IPS-11a (cell line): ENCODE data around the gene DPP8.
A peak's percentile ranks its signal among the peaks of the same experiment; 100 is the strongest.
"Not testable (repeated sequence)": the region's sequence is repeated elsewhere in the genome, so short reads cannot be mapped to it uniquely, and the experiment has no call there.

Source experiments
- H3K4me3 ChIP-seq: one replicate; pipeline ENCODE4 v1.5.1; 2013; ENCODE audit warnings: low read depth, low read length, control low read depth

Gene DPP8

DNA sequence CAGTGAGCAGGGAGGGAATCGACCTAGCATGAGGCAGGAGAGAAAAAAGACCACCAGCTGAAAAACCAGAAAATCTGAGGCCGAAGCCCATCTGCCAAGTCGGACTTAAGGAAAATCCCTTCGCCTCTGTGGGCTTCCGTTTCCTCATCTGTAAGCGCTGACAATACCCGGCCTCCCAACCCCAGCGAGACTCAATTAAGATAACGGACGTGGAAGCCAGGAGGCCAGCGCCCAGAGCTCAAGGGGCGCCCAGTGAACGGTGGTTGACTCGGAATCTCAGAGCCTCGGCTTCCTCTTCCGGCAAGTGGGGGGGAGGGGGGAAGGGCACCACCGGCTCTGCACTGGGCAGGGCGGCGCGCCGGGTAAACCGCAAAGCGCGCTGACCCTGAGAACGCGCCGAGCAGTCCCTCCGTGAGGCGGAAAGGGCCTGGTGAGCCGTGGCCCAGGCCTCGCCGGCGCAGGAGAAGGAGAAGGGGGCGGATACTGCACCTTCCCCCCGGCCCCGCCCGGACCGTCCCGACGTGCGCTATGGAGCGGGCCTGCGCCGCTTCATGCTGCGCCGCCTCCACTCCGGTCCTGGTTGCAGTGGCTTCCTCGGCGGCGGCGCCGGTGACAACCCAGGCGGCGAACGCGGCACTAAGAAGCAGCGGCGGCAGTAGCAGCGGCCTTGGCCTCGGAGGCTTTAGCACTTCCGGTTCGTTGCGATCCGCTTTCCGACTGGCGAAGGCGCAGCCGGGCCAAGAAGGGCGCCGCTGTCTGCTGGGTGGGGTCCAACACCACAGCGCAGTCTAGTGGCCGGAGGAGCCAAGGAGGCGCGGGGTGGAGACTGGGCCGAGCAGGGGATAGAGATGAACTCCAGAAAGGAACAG lies at the start of gene DPP8:
TSS of gene DPP8 (minus strand) at position 693 of the 869 bp plus-strand sequence. CDS start 5,136 bp downstream, outside the sequence.
- peak within 1 kb of the TSS; percentile 93 for H3K4me3 ChIP-seq

DNA sequence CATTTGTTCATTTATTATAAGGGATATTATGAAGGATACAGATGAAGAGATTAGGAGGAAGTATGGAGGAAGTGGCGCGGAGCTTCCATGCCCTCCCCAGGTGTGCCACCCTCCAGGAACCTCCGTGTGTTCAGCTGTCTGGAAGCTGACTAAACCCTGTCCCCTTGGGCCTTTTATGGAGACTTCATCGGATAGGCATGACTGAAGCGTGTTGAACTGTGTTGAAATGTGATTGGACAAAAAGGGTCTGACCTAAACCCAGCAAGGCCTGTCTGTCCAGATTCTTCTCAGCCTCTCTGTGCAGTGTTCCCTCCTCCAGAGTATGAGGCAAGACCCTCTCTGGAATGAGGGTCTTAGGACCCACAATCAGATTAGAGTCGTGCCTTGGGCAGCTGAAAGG lies 44.4 kb upstream of the DPP8 start:
- no peak overlapping the region for H3K4me3 ChIP-seq

DNA sequence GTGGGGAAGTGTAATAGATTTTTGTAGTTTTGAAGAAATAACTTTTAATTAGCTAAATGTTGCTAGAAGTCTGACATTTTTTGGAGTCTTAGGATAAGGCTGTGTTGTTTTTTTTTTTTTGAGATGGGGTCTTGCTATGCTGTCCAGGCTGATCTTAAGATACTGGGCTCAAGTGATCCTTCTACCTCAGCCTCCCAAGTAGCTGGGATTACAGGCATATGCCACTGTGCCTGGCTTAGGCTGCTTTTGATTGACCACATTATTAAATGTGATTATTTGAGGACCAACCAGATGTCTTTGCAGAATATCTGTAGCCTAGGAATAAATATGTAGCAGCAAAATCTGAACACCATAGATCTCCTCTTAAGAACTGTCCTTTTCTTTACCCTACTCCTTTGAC lies 42.5 kb upstream of the DPP8 start:
- H3K4me3 ChIP-seq: no peak overlapping the region

DNA sequence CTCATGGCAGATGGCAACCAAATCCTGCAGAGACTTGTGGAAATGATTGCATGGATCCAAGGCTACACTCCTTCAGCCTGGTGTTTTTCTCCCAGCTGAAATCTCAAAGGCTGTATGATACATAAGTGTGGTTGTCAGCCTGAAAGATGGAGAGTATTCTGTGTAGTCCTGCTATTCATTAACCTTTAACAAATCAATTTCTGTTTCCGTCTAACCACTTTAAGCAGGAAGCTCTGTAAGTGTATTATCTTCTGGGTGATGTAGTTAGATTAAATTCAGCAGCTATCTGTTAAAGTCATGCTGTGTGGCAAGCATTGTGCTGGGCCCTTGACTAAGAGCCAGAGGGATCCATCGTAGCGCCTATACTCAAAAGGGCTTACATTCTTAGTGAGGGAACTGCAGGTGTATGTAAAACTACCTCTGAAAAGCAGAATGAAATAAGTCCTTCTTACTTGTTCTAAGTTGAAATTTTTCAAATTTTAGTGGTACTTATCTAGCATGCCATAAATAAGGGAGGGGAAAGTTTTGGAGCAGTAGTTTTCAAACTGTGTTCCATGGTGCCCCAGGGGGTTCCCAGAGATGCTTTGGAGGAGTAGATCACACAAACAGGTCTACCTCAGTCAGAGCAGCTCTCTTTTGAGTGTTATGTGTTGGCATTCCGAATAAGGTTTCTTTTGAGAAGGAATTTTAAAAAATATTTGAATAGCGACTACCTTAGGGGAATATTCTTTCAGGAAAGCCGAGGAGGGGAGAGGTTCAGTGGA lies 41.7 kb upstream of the DPP8 start:
- H3K4me3 ChIP-seq: no peak overlapping the region

DNA sequence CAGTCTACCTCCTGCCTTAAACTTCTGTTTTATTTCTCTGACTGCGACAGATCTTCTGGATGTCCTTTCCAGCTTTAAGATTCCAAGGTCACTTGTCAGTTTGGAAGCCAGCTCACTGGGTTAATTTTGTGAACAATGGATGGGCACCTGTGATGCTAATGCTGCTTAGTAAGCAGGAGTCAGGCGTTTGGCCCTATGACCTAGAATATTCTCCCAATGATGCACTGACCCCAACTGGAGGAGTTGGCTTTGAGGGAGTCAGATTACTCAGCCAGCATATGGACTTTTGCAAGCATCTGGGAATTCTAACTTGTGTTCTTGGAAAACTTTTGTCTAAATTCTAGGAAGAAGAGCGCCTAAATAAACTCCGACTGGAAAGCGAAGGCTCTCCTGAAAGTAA lies 40.8 kb upstream of the DPP8 start:
- H3K4me3 ChIP-seq: no peak overlapping the region

DNA sequence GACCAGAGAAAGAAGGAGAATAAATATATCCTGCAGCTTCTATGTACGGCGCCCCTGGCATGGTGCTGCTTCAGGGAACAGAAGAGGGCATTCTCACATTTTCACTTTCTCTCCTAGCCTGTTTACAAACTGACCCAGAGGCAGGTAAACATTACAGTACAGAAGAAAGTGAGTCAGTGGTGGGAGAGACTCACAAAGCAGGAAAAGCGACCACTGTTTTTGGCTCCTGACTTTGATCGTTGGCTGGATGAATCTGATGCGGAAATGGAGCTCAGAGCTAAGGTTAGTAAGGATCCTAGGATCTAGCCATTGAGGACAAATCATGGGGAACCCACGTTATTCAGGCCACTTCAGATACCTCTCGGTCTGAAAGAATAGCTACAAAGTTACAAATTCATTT lies 39.1 kb upstream of the DPP8 start:
- H3K4me3 ChIP-seq: no peak overlapping the region

DNA sequence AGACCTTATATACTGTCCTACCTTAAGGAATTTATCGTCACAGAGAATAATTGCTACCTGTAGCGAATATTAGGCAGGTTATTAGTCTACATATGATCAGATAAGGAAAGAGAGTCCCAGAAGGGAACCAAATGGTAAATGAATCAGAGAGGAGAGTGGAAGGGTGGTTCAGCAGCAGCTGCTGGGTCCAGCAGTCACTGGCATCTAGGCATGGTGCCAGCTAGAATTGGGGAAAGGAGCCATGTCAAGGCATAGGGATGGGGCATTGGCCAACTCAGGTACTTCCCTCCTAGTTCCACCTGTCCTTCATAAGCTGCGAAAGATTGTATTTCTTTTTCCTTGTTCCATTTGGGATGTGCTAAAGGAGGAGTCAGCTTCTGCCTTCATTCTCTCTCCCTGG lies 36.2 kb upstream of the DPP8 start:
- no peak overlapping the region for H3K4me3 ChIP-seq

DNA sequence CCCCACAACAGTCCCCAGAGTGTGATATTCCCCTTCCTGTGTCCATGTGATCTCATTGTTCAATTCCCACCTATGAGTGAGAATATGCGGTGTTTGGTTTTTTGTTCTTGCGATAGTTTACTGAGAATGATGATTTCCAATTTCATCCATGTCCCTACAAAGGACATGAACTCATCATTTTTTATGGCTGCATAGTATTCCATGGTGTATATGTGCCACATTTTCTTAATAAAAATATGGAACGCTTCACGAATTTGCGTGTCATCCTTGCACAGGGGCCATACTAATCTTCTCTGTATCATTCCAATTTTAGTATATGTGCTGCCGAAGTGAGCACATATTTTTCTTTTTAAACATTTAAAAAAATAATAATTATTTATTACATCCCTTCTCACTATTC lies 35.4 kb upstream of the DPP8 start:
- not testable (repeated sequence) for H3K4me3 ChIP-seq

DNA sequence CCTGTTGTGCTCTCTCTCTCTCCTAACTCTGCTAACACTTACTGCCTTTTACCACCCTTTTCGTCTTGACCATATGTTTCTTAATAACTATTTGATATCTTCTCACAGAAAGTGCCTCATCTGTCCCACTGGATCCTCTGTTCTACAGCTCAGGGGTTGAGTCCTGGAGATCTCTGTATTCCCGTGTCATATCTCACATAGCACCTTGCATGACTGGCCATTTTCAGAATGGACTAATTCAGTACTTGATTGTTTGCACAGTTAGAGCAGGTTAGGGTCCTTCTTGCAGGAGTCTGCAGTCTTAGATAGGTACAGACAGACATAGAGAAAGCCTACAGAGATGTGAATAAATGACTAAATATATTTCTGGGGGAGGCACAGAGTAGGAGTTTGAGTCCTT lies 33.7 kb upstream of the DPP8 start:
- H3K4me3 ChIP-seq: no peak overlapping the region

DNA sequence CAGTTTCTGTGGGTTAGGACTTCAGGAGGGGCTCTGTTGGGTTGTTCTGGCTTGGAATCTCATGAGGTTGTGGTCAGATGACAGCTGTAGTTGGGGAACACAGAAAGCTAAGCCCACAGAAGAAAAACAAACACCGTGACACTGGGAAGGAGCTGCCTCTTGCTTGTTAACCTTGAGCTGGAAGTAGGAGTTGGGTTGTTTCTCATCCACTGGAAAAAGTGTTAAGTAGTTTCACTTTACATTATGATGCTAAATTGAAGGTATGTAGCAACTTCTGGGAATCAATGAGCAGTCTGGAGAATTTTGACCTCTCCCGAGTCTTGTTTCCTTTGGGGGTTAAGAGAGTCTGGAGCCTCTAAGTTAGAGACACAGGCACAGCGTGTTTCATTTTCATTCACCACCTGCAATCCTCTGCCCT lies 33.2 kb upstream of the DPP8 start:
- H3K4me3 ChIP-seq: no peak overlapping the region

DNA sequence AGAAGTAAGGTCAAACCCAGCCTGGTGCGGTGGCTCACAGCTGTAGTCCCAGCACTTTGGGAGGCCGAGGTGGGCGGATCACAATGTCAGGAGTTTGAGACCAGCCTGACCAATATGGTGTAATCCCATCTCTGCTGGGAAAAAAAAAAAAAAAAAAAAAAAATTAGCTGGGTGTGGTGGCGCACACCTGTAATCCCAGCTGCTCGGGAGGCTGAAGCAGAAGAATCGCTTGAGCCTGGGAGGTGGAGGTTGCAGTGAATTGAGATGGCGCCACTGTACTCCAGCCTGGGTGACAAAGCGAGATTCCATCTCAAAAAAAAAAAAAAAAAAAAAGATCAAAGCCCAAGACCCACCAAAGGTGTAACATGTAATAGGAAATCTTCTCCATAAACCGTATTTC lies 31.8 kb upstream of the DPP8 start:
- not testable (repeated sequence) for H3K4me3 ChIP-seq

DNA sequence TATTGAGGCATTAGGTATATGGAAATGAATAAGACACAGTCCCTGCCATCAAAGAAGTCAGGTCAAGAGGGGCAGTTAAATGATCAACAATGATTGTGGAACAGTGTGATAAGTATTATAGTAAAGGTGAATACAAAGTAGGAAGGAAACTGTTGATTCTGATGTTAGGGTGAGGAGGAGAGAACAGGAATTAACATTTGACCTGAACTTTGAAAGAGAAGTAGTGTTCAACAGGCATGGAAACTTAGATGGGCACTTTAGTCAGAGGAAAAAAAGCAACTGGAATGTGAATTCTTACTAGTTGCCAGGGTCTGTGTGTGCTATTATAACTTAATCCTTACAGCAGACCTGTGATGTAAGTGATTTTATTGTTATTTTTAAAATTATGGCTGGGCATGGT lies 30.4 kb upstream of the DPP8 start:
- H3K4me3 ChIP-seq: no peak overlapping the region

DNA sequence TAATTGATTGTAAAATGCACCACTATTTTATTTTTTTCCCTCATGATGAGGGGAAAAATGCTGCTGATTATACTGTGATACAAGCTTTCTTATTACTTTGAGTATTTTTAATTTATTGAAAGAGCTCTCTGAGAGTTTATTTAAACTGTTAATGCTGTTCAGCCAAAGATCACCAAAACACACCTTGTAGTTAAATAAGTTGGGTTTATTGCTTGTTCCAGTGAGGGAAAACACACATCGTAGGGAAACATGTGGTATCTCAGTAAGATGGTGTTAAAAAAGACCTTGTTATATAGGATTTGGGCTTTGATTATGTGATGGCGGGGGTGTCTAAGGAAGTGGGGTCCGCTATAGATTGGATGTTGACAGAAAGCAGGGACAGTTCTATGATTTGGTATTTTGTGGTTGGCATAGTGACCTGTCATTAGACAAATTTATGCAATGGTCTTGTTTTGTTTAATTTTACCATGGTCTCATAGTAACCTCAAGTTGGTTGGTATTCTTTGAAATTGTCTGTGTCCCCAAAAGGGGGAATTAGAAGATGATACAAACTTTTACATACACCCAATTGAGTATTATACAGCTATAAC lies 23.8 kb upstream of the DPP8 start:
- H3K4me3 ChIP-seq: no peak overlapping the region

DNA sequence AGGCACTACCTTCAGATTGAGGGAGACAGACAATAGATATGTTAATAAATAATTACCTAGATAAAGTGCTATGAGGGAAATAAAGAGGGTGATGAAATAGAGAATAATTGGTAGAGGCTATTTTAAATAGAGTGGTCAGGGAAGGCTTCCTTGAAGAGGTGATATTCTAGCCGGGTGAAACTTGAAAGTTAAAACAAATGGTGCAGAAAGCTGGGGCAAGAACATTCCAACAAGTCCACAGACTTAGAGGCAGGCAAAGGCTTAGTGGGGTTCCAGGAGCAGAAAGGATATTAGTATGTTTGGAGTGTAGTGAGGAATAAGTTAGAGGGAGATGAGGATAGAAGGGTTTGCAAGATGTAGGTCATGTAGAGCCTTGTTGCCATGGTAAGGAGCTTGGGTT lies 22.8 kb upstream of the DPP8 start:
- no peak overlapping the region for H3K4me3 ChIP-seq

DNA sequence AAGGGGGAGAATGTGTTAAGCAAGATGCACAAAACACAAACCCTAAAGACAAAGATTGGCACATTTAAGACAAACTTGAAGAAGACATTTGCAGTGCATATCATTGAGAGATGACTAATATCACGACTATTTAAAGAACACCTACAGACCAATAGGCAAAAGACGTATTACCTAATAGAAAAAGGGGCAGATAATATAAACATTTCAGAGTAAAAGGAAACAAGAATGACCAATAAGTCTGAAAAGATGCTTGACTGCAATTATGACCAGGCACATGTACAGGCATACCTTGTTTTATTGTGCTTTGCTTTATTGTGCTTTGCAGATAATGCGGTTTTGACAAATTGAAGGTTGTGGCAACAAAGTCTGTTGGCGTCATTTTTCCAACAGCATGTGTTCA lies 17.7 kb upstream of the DPP8 start:
- no peak overlapping the region for H3K4me3 ChIP-seq

DNA sequence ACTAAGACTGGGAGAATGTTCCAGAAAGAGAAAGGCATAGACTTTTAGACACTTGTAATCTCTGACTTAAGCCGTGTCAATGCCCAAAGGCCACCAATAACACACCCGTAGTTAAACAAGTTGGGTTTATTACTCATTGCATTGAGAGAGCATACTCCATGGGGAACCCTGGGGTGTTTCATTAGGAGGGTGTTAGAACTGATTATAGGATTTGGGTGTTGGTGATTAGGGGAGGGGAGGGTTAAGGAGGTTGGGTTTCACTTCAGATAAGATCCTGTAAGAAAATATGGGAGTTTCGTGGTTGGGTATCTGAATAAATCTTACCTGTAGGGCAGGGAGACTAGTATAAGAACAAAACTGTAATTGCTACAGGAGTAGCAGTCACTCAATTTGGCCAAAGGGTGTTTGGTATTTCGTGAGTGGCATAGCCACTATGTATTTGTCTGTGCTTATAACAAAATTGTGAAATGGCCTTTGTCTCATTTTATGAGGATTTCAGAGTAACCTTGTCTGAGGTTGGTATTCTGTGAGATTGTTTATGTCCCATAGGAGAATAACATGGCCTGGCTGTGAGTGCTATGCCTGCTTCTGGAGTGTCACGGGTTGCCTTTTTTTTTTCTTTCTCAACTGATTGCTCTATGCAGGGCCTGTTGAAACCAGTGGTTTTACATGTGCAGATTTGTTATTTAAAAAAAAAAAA lies 15.7 kb upstream of the DPP8 start:
- no peak overlapping the region for H3K4me3 ChIP-seq

DNA sequence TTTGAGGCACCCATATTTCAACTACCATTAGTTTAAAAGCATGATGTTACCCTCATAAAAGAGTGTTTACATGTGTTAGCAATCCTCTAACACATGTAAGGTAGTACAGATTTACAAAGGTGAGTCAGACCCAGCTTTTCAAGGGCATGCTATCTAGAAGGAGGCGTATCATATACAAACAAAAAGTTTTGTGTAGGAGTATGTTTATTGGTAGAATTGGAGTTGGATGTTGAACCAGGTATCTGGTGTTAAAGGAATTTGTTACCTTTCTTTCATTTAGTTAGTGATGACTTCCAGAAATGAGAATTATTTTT lies 15.2 kb upstream of the DPP8 start:
- no peak overlapping the region for H3K4me3 ChIP-seq

DNA sequence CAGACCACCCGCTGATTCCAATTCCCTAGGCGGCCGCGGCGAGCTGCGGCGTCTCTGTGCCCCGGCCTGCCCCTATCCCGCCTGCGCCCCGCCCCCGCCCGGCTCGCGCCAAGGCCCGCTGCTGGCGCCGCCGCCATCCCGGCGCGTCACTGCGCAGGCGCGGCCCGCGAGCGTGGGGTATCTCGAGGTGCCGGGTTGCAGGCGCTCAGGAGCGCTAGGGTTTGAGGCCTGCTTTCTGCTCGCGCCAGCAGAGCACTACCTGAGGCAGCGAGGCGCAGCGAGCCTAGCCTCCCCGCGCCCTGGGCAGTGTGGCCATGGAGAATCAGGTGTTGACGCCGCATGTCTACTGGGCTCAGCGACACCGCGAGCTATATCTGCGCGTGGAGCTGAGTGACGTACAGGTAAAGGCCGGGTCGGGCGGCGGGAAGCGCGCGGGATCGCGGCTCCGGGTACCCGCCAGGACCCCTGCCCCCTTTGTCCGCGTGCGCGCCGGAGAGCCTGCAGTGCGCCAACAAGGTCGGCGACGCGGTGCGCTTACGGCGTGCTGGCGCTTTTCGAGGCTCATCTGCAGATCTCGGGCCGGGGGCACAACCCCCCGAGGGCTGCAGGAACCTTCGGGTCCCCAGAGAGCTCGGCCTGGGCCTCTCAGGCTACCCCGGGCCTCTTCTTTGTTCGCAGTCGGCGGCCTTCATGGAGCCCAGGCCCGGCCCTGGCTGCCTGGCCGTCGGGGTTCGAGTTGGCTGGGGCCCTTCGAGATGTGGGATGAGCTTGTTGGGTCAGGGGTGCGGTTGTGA lies 13.0 kb upstream of the DPP8 start, which contains the start of gene HACD3:
TSS of gene HACD3 (plus strand) at position 146 of the 794 bp plus-strand sequence. CDS start at position 315, 169 bp downstream.
- peak within 1 kb of the TSS; percentile 82 for H3K4me3 ChIP-seq

DNA sequence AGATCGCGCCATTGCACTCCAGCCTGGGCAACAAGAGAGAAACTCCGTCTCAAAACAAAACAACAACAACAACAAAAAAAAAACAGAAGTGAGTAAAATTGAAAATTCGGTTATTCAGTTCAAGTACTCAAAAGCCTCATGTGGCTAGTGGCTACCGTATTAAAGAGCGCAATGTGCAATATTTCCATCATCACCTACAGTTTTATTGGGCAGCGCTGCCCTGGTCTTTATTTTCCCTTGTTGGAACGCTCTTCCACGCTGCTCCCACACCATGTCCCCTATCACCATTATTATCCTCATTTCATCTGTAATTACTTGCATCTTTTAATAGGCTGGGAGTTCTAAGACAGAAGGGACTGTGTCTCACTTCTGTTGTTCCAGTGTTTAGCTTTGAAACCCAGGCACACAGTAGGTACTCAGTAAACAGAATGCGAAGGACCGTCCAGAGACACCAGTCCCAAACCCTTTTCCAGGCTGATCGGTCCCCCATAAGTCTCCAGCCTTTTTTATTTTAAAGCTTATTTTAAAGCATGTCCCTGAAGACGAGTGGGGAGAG lies 12.4 kb upstream of the DPP8 start:
- H3K4me3 ChIP-seq: peak overlapping the region; percentile 82

DNA sequence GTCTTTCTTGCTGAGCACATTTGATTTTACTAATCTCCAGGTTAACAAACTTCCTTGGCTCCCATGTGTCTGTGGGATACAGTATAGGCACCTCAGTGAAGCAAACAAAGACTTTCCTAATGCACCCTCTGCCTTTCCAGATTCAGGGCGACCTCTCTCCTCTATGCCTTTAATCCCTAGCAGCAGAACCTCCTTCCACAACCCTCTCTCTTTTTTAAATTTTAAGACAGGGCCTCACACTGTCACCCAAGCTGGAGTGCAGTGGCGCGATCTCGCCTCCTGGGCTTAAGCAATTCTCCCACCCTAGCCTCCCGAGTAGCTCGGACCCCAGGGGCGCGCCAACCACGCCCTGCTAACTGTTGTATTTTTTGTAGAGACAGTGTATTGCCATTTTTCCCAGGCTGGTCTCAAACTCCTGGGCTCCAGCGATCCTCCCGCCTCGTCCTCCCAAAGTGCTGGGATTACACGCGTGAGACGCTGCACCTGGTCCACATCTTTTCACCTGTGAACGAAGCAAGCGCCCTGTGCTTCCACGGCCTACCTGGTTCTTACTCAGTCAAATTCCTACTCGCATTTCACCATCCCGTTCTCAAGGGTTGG lies 11.1 kb upstream of the DPP8 start:
- no peak overlapping the region for H3K4me3 ChIP-seq
